GM21825 (cell line): ENCODE results near the gene LPP.

ENCODE experiments used
- ATAC-seq: cut with Tn5 transposase; IDR thresholded peaks from one replicate; pipeline ENCODE4 v1.9.1; 2021; ENCODE audit warnings: mild to moderate bottlenecking, moderate library complexity; ENCODE audit not compliant: unreplicated experiment

LPP gene

GRCh38 chr3:188391592-188391991, 237.6 kb downstream of the LPP start:
- no peak for ATAC-seq

- ATAC-seq = no peak
Measured at GRCh38 chr3:188392076-188392475, 238.1 kb downstream of the LPP start.

- no peak for ATAC-seq
Measured at GRCh38 chr3:188394623-188395022, 240.7 kb downstream of the LPP start.

GRCh38 chr3:188396251-188396650, 242.3 kb downstream of the LPP start:
- ATAC-seq = no peak

- ATAC-seq = no peak
Measured at GRCh38 chr3:188396900-188397299, 242.9 kb downstream of the LPP start.

GRCh38 chr3:188397766-188398705, 244.1 kb downstream of the LPP start:
- no peak for ATAC-seq

GRCh38 chr3:188400494-188401243, 246.7 kb downstream of the LPP start:
- peak; percentile 94 for ATAC-seq

- ATAC-seq = no peak
Measured at GRCh38 chr3:188401244-188401993, 247.5 kb downstream of the LPP start.

GRCh38 chr3:188402229-188402628, 248.3 kb downstream of the LPP start:
- no peak for ATAC-seq

GRCh38 chr3:188403404-188403803, 249.4 kb downstream of the LPP start:
- ATAC-seq = no peak

GRCh38 chr3:188404124-188404523, 250.2 kb downstream of the LPP start:
- no peak for ATAC-seq

- no peak for ATAC-seq
Measured at GRCh38 chr3:188404701-188405100, 250.7 kb downstream of the LPP start.

GRCh38 chr3:188407158-188407880, 253.4 kb downstream of the LPP start:
- no peak for ATAC-seq

GRCh38 chr3:188408831-188409230, 254.9 kb downstream of the LPP start:
- ATAC-seq = no peak

GRCh38 chr3:188411750-188412149, 257.8 kb downstream of the LPP start:
- ATAC-seq = no peak

GRCh38 chr3:188415196-188415595, 261.2 kb downstream of the LPP start:
- no peak for ATAC-seq

- ATAC-seq = no peak
Measured at GRCh38 chr3:188416041-188416440, 262.1 kb downstream of the LPP start.

- no peak for ATAC-seq
Measured at GRCh38 chr3:188417271-188417696, 263.3 kb downstream of the LPP start.

- no peak for ATAC-seq
Measured at GRCh38 chr3:188417766-188418165, 263.8 kb downstream of the LPP start.

GRCh38 chr3:188421151-188421821, 267.3 kb downstream of the LPP start:
- ATAC-seq = peak; percentile 31
